T-helper 2 cell treated with Interferon-gamma antibody and Interleukin-4, amounts not matched to agents 5 μg/mL and 100 μg/mL, for 36 hours (primary cell): ENCODE measurements around the gene ZNF266.

Source experiments
- DNase-seq: peaks from one replicate; pipeline ENCODE4 v3.0.0; 2021; ENCODE audit warnings: low spot score
- H3K27ac Mint-ChIP-seq: one replicate; pipeline ENCODE4 v1.8.0; 2021; ENCODE audit warnings: mild to moderate bottlenecking, mixed read lengths
- H3K27me3 Mint-ChIP-seq: one replicate; pipeline ENCODE4 v1.8.0; 2021; ENCODE audit warnings: low read depth, mixed read lengths
- H3K36me3 Mint-ChIP-seq: one replicate; pipeline ENCODE4 v1.8.0; 2021; ENCODE audit warnings: low read depth, mixed read lengths
- H3K4me1 Mint-ChIP-seq: one replicate; pipeline ENCODE4 v1.8.0; 2021; ENCODE audit warnings: low read depth, mixed read lengths
- H3K4me3 Mint-ChIP-seq: one replicate; pipeline ENCODE4 v1.8.0; 2022; ENCODE audit warnings: mild to moderate bottlenecking, moderate library complexity, mixed read lengths
- H3K9me3 Mint-ChIP-seq: one replicate; pipeline ENCODE4 v1.8.0; 2021; ENCODE audit warnings: mixed read lengths

ZNF266 gene

DNA sequence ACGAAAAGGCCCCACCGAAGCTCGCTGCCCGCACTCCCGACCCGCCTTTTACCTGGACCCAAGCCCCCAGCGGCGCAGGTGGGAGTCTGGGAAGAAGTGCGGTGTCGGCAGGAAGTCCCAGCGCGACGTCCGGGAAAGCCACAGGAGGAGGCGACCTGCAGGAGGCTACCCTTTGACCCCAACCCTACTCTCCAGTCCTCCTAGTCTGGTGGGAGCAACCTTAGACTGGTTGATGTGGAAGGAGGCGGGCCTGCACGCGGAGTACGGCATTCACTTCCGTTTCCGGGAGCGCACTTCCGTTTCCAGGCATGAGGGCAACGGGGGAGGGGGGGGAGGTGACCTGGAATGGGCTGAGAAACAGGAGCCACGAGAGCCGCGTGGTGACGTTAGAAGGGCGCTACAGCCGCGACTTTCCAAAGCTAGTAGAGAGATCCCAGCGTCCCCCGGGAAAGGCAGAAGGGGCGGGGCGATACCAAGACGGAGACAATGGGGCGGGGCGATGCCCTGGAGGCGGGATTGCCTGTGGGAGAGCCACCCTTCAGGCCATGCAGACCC lies 28.5 kb downstream of the ZNF266 start:
- peaks cover 14% of the 10 kb centered on the region for H3K36me3 Mint-ChIP-seq
- DNase-seq, result no peak
- H3K4me1 Mint-ChIP-seq, result peaks cover 2% of the 10 kb centered on the region
- H3K9me3 Mint-ChIP-seq, result peaks cover 67% of the 10 kb centered on the region
- H3K27ac Mint-ChIP-seq, result no peak overlapping the region
- no peaks in the 10 kb centered on the region for H3K27me3 Mint-ChIP-seq
- peak overlapping the region; percentile 69 for H3K4me3 Mint-ChIP-seq

DNA sequence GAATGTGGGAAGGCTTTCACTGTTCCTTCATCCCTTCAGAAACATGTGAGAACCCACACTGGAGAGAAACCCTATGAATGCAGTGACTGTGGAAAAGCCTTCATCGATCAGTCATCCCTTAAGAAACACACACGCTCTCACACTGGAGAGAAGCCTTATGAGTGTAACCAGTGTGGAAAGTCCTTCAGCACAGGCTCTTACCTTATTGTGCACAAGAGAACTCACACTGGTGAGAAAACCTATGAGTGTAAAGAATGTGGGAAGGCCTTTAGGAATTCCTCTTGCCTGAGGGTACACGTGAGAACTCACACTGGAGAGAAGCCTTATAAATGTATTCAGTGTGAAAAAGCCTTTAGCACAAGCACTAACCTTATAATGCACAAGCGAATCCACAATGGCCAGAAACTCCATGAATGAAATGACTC lies 54.0 kb downstream of the ZNF266 start:
- peaks cover 9% of the 10 kb centered on the region for H3K36me3 Mint-ChIP-seq
- no peak overlapping the region for H3K27ac Mint-ChIP-seq
- no peaks in the 10 kb centered on the region for H3K4me1 Mint-ChIP-seq
- peaks cover 77% of the 10 kb centered on the region for H3K9me3 Mint-ChIP-seq
- H3K4me3 Mint-ChIP-seq, result no peak overlapping the region
- DNase-seq, result no peak
- H3K27me3 Mint-ChIP-seq, result no peaks in the 10 kb centered on the region

GRCh38 chr19:9370738-9371619 lies 64.4 kb downstream of the ZNF266 start:
- H3K4me3 Mint-ChIP-seq, result no peak overlapping the region
- H3K27me3 Mint-ChIP-seq, result no peaks in the 10 kb centered on the region
- H3K36me3 Mint-ChIP-seq, result no peaks in the 10 kb centered on the region
- peaks cover 53% of the 10 kb centered on the region for H3K9me3 Mint-ChIP-seq
- no peaks in the 10 kb centered on the region for H3K4me1 Mint-ChIP-seq
- DNase-seq, result no peak
- H3K27ac Mint-ChIP-seq, result no peak overlapping the region

DNA sequence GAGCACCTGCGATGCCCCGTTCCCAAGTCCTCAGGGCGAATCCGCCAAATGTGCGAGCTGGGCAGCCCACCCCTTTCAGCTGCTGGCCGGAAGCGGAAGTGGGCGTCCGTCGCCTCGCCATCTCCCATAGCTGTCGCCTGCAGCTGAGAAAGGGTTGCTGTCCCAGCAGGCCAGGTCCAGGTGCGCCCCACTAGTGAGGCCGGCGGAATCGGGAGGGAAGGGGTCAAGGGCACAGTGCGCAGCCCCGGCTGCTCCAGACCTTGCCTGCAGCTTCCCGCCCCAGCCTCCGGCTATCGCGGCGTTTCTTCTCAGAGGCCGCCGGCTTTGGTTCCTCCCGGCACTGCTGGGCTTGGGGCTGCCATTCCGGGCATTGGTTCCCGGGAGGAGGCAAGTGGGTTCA lies 72.5 kb downstream of the ZNF266 start, which contains the start of gene ZNF177:
Gene ZNF177, plus strand, starts transcription at position 109 of the 400 bp plus-strand sequence. CDS start 15,299 bp downstream, outside the sequence.
- no peak for DNase-seq
- Mint-ChIP-seq H3K27ac (no peak within 1 kb of the TSS), H3K36me3 (peaks cover 3% of the 10 kb centered on the region), H3K4me1 (no peaks in the 10 kb centered on the region), H3K4me3 (peak within 1 kb of the TSS; percentile 8), H3K27me3 (no peaks in the 10 kb centered on the region), H3K9me3 (peaks cover 44% of the 10 kb centered on the region)
